ENCODE measurements around the gene PYGB.
"Not testable (repeated sequence)": the region's sequence is repeated elsewhere in the genome, so short reads cannot be mapped to it uniquely, and the experiment has no call there.

PYGB gene

GRCh38 chr20:25249198-25249931 is 1.5 kb downstream of the PYGB start:
- DNase-seq (ENCODE audit: low read depth in 2 of 2), result no peak

- DNase-seq (ENCODE audit: low read depth in 2 of 2), result no peak
These were observed 2.6 kb downstream of the PYGB start for GRCh38 chr20:25250508-25250907.

DNA sequence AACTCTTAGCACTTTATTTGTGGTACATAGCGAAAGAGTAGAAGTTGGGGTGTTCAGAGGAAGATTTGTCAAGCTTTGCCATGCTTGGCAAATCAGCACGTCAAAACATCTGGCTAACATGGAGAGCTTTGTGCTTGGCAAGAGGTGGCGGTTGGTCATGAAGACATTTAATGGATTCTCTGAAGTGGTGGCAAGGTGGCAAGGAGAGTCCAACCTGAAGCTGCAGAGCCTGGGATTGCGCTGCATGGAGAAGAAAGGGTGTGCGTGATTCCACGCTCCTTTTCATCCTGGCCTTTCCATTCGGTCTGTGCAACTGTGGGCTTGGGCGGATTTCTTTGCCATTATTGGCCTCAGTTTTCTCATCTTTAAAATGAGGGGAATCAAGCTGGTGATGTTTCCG is 3.1 kb downstream of the PYGB start:
- no peak for DNase-seq (ENCODE audit: low read depth in 2 of 2)

DNA sequence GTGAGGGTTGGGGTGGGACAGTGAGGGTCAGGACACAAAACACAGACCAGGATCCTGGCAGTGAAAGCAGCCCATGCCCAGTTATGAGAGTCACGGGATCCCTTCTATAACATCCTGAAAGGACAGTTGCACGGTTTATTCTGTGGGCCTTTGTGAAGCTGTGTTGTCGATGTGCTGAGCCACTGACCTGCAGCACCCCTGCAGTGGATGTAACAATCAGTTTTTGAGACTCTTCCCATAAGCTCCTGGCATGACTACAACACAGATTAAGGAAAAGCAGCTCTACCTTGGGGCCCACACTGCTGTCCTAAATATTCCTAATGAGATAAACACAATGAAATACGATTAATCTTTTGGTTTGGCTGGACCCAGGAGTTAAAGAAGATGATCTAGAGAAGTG is 3.7 kb downstream of the PYGB start:
- DNase-seq (ENCODE audit: low read depth in 2 of 2), result no peak

- no peak for DNase-seq (ENCODE audit: low read depth in 2 of 2)
These were observed 4.4 kb downstream of the PYGB start for GRCh38 chr20:25252230-25252651.

GRCh38 chr20:25252686-25253421 is 5.0 kb downstream of the PYGB start:
- DNase-seq (ENCODE audit: low read depth in 2 of 2), result no peak

DNA sequence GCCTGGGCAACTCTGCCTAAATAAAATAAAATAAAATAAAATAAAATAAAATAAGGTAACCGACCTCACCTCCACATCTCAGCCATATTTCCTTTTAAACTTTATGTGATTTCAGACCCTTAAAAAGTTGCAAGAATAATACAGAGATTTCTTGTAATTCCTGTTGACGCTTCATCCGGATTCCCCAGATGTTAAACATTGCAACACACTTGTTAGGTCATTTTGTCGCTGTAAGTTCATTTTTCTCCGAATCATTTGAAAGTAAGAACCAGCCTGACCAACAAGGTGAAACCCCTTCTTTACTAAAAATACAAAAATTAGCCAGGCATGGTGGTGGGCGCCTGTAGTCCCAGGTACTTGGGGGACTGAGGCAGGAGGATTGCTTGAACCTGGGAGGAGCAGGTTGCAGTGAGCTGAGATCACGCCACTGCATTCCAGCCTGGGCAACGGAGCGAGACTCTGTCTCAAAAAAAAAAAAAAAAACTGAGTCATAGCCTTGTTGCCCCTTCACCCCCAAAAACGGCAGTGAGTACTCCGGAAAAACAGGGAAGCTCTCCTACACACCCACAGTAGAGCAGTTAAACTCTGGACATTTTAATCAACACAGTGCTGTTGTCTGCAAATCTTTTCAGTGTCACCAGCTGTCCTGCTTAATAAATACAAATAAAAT is 5.9 kb downstream of the PYGB start:
- DNase-seq (ENCODE audit: low read depth in 2 of 2), result no peak

GRCh38 chr20:25254571-25254970 is 6.7 kb downstream of the PYGB start:
- DNase-seq (ENCODE audit: low read depth in 2 of 2), result no peak

GRCh38 chr20:25254986-25255680 is 7.2 kb downstream of the PYGB start:
- no peak for DNase-seq (ENCODE audit: low read depth in 2 of 2)

- DNase-seq (ENCODE audit: low read depth in 2 of 2), result no peak
These were observed 8.5 kb downstream of the PYGB start for GRCh38 chr20:25256226-25256859.

DNA sequence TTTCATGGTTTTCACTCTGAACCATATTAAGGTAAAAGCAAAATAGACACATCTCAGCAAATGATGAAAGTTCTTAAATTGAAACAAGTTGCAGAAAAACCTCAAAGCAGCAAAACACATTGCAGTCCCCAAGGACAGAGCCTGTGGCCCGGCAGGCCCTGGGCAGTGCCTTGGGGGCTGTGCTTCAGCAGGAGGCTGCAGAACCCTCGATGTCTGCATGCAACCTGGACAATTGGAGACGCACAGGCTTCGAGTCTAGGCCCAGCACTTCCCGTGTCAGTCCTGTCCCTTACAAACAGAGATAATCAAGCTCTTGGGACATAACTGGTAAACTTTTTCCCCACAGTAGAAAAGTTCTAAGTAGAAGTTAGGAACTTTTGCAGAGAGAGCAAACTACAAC is 9.2 kb downstream of the PYGB start:
- DNase-seq (ENCODE audit: low read depth in 2 of 2), result no peak

GRCh38 chr20:25257756-25258475 is 10.0 kb downstream of the PYGB start:
- no peak for DNase-seq (ENCODE audit: low read depth in 2 of 2)

GRCh38 chr20:25258476-25258805 is 10.6 kb downstream of the PYGB start:
- DNase-seq (ENCODE audit: low read depth in 2 of 2), result no peak

GRCh38 chr20:25258828-25259227 is 10.9 kb downstream of the PYGB start:
- DNase-seq (ENCODE audit: low read depth in 2 of 2), result no peak

DNA sequence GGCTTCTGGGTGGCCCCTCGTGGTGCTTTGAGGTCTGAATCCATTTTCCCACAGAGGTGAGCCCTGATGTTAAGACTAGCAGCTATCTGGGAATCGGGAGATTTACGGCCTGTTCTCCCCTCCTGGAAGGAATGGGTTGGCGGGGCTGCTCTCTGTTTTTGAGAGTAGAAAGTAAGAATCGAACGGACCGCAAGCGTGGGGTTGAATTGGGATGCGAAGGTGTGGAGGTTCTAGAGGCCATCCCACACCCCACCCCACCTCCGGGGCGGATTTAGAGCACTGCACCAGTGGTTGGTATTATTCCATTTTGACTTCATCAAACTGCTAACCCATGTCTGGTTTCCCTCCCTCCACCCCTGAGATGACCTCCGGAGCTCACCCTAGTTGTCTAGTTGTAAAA is 11.5 kb downstream of the PYGB start:
- no peak for DNase-seq (ENCODE audit: low read depth in 2 of 2)

- DNase-seq (ENCODE audit: low read depth in 2 of 2), result no peak
These were observed 11.9 kb downstream of the PYGB start for GRCh38 chr20:25259788-25260254.

DNA sequence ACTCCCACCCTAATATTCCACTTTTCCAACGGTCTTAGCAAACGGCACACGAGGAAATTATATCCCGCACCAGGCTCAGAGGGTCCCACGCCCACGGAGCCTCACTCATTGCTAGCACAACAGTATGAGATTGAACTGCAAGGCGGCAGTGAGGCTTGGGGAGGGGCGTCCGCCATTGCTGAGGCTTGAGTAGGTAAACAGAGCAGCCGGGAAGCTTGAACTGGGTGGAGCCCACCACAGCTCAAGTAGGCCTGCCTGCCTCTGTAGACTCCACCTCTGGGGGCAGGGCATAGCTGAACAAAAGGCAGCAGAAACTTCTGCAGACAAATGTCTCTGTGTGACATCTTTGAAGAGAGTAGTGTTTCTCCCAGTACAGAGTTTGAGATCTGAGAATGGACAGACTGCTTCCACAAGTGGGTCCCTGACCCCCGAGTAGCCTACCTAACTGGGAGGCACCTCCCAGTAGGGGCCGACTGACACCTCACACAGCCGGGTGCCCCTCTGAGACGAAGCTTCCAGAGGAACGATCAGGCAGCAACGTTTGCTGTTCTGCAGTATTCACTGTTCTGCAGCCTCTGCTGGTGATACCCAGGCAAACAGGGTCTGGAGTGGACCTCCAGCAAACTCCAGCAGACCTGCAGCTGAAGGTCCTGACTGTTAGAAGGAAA is 13.0 kb downstream of the PYGB start:
- not testable (repeated sequence) for DNase-seq (ENCODE audit: low read depth in 2 of 2)

DNA sequence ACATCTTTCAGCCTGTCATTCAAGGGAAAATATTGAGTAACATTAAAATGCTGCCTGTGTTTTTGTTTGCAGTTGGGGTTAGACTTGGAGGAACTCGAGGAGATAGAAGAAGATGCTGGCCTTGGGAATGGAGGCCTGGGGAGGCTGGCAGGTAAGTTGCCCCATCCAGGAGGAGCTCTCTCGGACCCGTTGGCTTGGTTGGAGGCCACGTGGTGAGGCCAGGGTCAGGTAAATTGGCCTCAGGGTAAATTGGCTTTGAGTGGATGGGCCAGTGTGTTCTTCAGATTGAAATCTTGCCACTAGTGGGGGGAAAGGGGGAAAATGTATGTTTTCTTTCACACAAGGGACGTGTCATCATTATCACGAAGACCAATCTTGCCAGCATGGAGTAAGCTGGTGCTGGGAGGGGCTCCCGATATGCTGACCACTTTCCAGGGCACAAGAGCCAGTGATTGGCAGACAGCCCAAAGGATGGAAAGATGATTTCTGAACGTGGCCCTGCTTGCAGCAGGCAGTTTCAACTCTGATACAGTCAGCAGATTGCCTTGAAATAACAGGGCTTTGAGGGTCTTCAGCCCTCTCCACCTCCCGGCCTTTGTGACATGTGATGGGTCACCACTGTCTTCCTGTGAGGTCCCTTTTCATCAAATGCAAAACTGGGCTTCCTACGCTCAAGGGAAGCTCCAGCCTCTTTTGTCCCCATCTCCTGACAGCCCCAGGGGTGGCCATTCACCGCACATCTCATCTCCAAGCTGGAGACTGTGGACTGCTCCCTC is 21.4 kb downstream of the PYGB start:
- no peak for DNase-seq (ENCODE audit: low read depth in 2 of 2)

GRCh38 chr20:25269833-25270170 is 21.9 kb downstream of the PYGB start:
- no peak for DNase-seq (ENCODE audit: low read depth in 2 of 2)

- no peak for DNase-seq (ENCODE audit: low read depth in 2 of 2)
These were observed 23.0 kb downstream of the PYGB start for GRCh38 chr20:25270829-25271251.
